H54 (cell line): ENCODE results near the gene NUDT1.

ENCODE experiments used
- DNase-seq: peaks from one replicate; pipeline ENCODE4 v3.0.0; 2011; ENCODE audit warnings: low spot score, mixed read lengths; ENCODE audit not compliant: insufficient read length
- FAIRE-seq: peaks from 3 replicates; lab custom pipeline; 2011; peaks lifted over from hg19 to GRCh38; lab: Jason Lieb, UNC
- POLR2A ChIP-seq: IDR thresholded peaks from 2 replicates; pipeline ENCODE4 v1.6.1; 2011; ENCODE audit warnings: low read depth, mild to moderate bottlenecking, low read length

The NUDT1 gene

DNA sequence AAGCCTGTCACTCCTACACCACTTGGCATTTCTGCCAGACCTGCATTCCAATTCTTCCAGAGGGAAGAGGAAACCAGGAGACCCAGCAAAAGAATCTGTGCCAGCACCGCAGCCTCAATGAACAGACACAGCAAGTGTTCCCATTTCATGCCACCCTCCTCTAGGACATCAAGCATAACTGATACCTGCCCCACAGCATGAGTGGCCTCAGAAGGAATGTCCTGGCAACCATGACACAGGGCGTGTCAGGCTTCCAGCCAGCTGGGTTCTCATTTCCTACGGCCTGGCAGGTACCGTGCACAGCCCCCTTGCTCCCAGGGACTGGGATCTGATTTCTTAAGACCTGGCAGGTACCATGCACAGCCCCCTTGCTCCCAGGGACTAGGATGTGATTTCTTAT is 17.1 kb upstream of the NUDT1 start:
- TF ChIP-seq POLR2A: no peak
- FAIRE-seq (no peak), DNase-seq (no peak)

GRCh38 chr7:2225336-2225735 is 16.7 kb upstream of the NUDT1 start:
- FAIRE-seq: no peak
- DNase-seq: no peak
- no peak for TF ChIP-seq POLR2A

- no peak for TF ChIP-seq POLR2A
- no peak for FAIRE-seq
- DNase-seq: no peak
Observed at GRCh38 chr7:2225830-2226229, 16.2 kb upstream of the NUDT1 start.

GRCh38 chr7:2227699-2228098 is 14.3 kb upstream of the NUDT1 start:
- FAIRE-seq: no peak
- TF ChIP-seq POLR2A: no peak
- no peak for DNase-seq

DNA sequence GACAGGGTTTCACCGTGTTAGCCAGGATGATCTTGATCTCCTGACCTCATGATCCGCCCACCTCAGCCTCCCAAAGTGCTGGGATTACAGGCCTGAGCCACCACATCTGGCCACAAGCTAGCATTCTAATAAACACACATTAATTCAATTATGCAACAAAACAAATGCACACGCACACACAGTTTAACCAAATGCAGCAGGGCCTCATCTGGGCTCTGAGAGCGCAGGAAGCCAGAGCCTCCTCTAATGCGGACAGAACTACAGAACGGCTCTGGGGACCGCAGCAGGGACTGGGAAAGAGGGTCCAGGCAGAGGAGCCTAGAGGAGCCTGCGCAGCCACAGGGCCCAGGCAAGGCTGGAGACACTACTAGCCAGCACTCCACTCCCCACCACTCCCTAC is 13.1 kb upstream of the NUDT1 start:
- FAIRE-seq: no peak
- DNase-seq: no peak
- TF ChIP-seq POLR2A: no peak

DNA sequence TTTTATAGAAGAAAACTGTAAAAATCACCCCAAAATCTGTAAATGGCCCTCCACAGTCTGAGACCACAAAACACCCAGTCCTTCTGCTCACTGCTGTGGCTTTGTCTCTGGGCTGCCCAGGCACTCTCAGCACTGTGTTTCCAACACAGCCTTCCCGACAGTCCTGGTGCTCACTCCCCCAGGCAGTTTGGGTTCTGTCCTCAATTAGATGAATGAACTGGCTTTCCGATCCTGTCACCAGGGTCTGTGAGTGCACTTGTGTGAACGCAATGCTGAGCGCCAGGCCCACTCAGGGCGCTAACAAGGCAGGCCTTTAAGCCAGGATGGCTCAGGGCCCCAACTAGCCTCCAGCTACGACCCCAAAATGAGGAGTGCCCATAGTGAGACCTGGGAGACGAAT is 12.6 kb upstream of the NUDT1 start:
- FAIRE-seq (no peak), DNase-seq (no peak)
- TF ChIP-seq POLR2A: no peak

DNA sequence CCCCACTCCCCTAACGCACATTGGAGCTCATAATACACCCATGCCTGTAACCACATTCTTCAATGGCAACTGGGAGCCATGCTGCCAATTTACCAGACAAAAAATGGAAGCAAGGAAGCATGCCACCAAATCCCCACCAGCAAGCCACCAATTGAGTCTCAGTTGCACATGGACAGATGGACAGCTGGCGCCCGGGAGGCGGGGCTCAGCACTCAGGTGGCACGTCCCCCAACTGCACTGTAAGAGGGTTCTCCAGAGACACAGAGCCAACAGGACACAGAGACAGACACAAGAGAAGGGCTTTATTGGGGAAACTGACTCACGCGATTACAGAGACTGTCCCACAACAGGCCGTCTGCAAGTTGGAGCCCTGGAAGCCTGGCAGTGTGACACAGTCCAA is 11.8 kb upstream of the NUDT1 start:
- no peak for FAIRE-seq
- TF ChIP-seq POLR2A: no peak
- DNase-seq: no peak

- FAIRE-seq: no peak
- no peak for TF ChIP-seq POLR2A
- no peak for DNase-seq
Observed at GRCh38 chr7:2230882-2231281, 11.1 kb upstream of the NUDT1 start.

DNA sequence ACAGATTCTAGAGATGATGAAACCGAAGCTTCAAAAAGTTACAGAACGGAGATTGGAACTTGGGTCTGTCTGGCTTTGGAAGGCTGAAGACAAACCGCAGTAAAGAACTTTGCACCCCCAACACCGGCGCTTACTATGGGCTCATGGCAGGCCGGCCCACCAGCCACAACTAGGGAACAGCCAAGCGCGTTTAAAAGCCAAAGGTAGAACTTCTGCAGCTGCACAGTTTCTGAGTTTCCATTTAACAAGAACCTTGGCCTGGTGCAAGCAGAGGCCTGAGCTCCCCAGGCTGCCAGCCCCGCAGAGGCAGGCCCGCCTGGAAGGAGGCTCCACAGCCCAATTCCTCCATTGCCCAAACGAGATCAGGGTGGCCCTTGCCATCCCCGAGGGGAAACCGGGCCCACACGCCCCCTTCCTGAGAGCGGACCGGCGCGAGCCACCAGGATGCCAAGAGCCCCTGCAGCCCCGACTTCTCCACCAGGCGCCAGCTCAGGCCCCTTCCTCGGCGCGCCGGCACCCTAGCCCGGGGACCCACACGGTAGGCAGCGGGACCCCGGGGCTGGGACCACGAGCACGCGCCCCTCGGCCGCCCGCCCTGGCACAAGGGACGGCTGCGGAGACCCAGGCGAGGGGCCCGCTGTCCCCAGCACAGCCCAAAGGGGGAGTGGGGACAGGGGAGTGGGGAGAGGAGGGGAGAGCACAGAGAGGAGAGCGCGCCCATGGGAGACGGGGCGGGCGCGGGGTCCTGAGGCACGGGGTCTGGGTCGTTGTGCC is 9.8 kb upstream of the NUDT1 start:
- TF ChIP-seq POLR2A: no peak
- FAIRE-seq (no peak), DNase-seq (peak; percentile 71)

DNA sequence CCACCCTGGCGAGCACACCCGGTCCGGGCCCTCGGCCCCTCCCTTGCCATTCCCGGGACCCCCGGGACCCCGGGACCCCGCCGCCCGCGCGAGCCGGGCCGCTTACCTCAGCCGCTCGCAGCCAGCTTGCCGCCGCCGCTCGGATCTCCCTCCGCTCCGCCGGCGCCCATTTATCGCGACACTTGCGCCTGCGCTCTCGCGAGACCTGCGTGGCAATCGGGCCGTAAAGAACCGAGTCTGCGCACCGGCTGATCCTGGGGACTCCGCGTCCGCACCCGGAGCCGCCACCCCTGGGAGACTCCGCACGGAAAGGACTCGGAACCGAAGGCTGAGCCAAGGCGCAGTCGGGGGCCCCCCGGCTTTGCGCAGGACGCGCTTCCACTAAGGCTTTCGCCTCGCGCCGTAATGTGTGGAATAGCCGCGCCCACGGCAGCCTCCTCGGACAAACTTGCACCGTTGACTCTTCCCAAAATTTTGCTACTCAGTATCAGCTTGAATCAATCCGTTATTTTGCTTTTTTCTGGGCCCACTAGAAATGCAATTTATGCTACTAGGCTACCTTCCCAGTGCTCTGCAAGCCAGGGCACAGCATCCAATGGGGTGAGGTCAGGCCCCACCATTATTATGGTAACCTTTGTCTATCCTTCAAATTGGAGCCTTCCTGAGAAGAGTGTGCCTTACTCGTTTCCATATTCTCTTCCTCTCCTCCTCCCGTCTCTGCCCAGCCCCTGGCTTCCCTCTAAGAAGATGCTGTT is 9.1 kb upstream of the NUDT1 start, which contains the start of gene MAD1L1:
Gene MAD1L1 (minus strand): TSS at position 180 of the 755 bp plus-strand sequence. CDS start 2,812 bp downstream, outside the sequence.
- peak; percentile 96 for TF ChIP-seq POLR2A
- FAIRE-seq: no peak
- peak; percentile 100 for DNase-seq

DNA sequence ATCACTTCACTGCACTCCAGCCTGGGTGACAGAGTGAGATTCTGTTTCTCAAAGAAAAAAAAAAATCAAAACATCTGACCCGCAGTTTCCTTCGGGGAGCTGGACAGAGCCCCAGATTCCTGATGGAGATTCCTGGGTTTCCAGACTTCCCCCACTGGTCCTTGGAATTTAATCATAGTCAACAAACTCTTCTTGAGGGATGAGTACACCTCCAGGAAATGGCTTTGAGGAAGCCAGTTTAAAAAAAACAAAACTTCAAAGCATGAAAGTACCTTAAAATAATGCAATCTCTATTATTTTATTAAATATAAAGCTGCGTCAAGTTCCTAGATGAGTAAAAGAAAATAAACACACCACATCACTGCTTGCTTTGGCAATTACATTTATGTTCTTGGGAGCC is 8.1 kb upstream of the NUDT1 start:
- FAIRE-seq: no peak
- no peak for TF ChIP-seq POLR2A
- no peak for DNase-seq

GRCh38 chr7:2237109-2237602 is 4.9 kb upstream of the NUDT1 start:
- TF ChIP-seq POLR2A: no peak
- DNase-seq (no peak), FAIRE-seq (no peak)

DNA sequence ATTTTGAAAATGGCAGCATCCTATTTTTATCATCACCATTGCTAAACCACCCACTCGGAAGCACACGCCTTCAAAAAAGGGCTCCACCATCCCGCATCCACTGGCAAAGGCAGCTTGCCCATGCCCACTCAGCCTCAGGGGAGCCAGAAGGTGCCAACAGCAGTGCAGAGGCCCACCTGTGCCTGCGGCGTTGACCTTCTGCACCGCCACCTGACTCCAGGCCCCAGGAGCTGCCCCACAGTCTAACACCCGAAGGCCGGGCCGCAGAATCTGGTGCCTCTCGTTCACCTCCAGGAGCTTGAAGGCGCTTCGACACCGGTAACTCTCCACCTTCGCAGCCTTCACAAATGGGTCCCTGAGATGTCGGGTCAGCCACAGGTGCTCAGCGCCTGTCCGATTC is 2.8 kb upstream of the NUDT1 start:
- FAIRE-seq: no peak

More for the DNA sequence above, 2.8 kb upstream of the NUDT1 start:
- DNase-seq: no peak
- TF ChIP-seq POLR2A: no peak
